H1 (cell line): ENCODE measurements around the gene NAMPT. TPM values are rescaled to one million over a fixed set of nuclear protein-coding genes. Genes with fewer than 3 reads are reported as not detected.

Source experiments
- CTCF ChIA-PET: fragments of 300-600 bp; sonication (Branson Sonifier 250); formaldehyde crosslinking; loops from one replicate; lab custom pipeline; 2021; ENCODE audit not compliant: partially characterized antibody; lab: Charles Lee
- POLR2A ChIA-PET: fragments of 300-600 bp; sonication (Branson Sonifier 250); formaldehyde crosslinking; loops from one replicate; lab custom pipeline; 2021; ENCODE audit warnings: inconsistent platforms; ENCODE audit not compliant: partially characterized antibody; lab: Charles Lee
- DNase-seq, 2 experiments: peaks; one replicate each; pipeline versions ENCODE4 v3.0.0 to v3.0.0-alpha.2; 2010 to 2022; ENCODE audit warnings: low spot score in 2 of 2, low read depth in 1 of 2, mixed read lengths in 1 of 2
- FAIRE-seq: peaks from 2 replicates; lab custom pipeline; 2011; peaks lifted over from hg19 to GRCh38; lab: Jason Lieb, UNC
- H2AFZ ChIP-seq: 2 replicates; pipeline ENCODE4 v1.8.1; 2012; ENCODE audit warnings: low read length, inconsistent platforms
- H2AK5ac ChIP-seq: 2 replicates; pipeline ENCODE4 v1.6.1; 2013; ENCODE audit warnings: low read depth, low read length
- H2BK120ac ChIP-seq: replicated peaks from 2 replicates; pipeline ENCODE3; 2013; ENCODE audit warnings: low read depth, low read length, inconsistent platforms
- H2BK12ac ChIP-seq: 2 replicates; pipeline ENCODE4 v1.6.1; 2013; ENCODE audit warnings: low read depth, low read length
- H2BK15ac ChIP-seq: 2 replicates; pipeline ENCODE4 v1.6.1; 2013; ENCODE audit warnings: low read length
- H2BK20ac ChIP-seq: 2 replicates; pipeline ENCODE4 v1.6.1; 2013; ENCODE audit warnings: low read length
- H2BK5ac ChIP-seq: 2 replicates; pipeline ENCODE4 v1.6.1; 2013; ENCODE audit warnings: low read depth, low read length
- H3K14ac ChIP-seq: 2 replicates; pipeline ENCODE4 v1.6.1; 2013; ENCODE audit warnings: inconsistent platforms; ENCODE audit not compliant: insufficient read length
- H3K18ac ChIP-seq: 2 replicates; pipeline ENCODE4 v1.6.1; 2013; ENCODE audit warnings: low read length; ENCODE audit errors: extremely low read depth
- H3K23ac ChIP-seq: 2 replicates; pipeline ENCODE4 v1.6.1; 2013; ENCODE audit warnings: inconsistent platforms; ENCODE audit not compliant: insufficient read length
- H3K23me2 ChIP-seq: 2 replicates; pipeline ENCODE4 v1.6.1; 2013; ENCODE audit warnings: low read depth, low read length
- H3K27ac ChIP-seq: 2 replicates; pipeline ENCODE4 v1.6.1; 2011; ENCODE audit warnings: low read depth, low read length, inconsistent platforms
- H3K27me3 ChIP-seq, 4 experiments: replicated peaks in 1 of 4; 1 replicate in 1 of 4; 2 replicates in 3 of 4; pipeline versions ENCODE4 v1.6.1 to v1.8.1; 2011 to 2013; ENCODE audit warnings: low read length in 3 of 4, mild to moderate bottlenecking in 3 of 4, inconsistent platforms in 2 of 4, mixed read lengths in 2 of 4, moderate library complexity in 1 of 4; ENCODE audit not compliant: control insufficient read depth in 3 of 4, insufficient read depth in 3 of 4; ENCODE audit errors: extremely low read depth in 1 of 4
- H3K36me3 ChIP-seq, 4 experiments: 2 replicates each; pipeline versions ENCODE4 v1.6.1 to v1.8.1; 2011 to 2013; ENCODE audit warnings: mild to moderate bottlenecking in 4 of 4, low read length in 3 of 4, moderate library complexity in 2 of 4, control low read depth in 1 of 4, inconsistent platforms in 1 of 4; ENCODE audit not compliant: insufficient read depth in 4 of 4, control insufficient read depth in 2 of 4
- H3K4ac ChIP-seq: replicated peaks from 2 replicates; pipeline ENCODE3; 2013; ENCODE audit warnings: low read length, low read depth, mixed read lengths, inconsistent platforms; ENCODE audit not compliant: insufficient read length
- H3K4me1 ChIP-seq, 4 experiments: replicated peaks in 1 of 4; 1 replicate in 1 of 4; 2 replicates in 3 of 4; pipeline versions ENCODE4 v1.6.1 to v1.8.1; 2011 to 2013; ENCODE audit warnings: low read length in 3 of 4, inconsistent platforms in 2 of 4, mixed read lengths in 1 of 4; ENCODE audit not compliant: insufficient read depth in 4 of 4, control insufficient read depth in 3 of 4
- H3K4me2 ChIP-seq, 2 experiments: 2 replicates each; pipeline versions ENCODE4 v1.6.1 to v1.8.1; 2011 to 2013; ENCODE audit warnings: low read depth in 2 of 2, low read length in 2 of 2, control low read depth in 1 of 2, inconsistent platforms in 1 of 2, mild to moderate bottlenecking in 1 of 2; ENCODE audit not compliant: insufficient read depth in 1 of 2
- H3K4me3 ChIP-seq, 4 experiments: fragments of 200-600, 300-600 bp in 1 of 4; sonication (generic), shearing (Covaris generic), sonication (Bioruptor Twin) in 1 of 4; 2 replicates each; pipeline versions ENCODE4 v1.5.1 to v1.8.1; 2011 to 2016; ENCODE audit warnings: low read length in 4 of 4, low read depth in 3 of 4, control low read depth in 2 of 4, inconsistent platforms in 2 of 4, mild to moderate bottlenecking in 2 of 4, mixed read lengths in 1 of 4, moderate library complexity in 1 of 4; ENCODE audit not compliant: insufficient read depth in 2 of 4; ENCODE audit errors: extremely low read depth in 1 of 4
- H3K56ac ChIP-seq: replicated peaks from 2 replicates; pipeline ENCODE3; 2013; ENCODE audit warnings: low read depth, mild to moderate bottlenecking, mixed read lengths, low read length, inconsistent platforms; ENCODE audit not compliant: insufficient read length
- H3K79me1 ChIP-seq: 2 replicates; pipeline ENCODE4 v1.6.1; 2013; ENCODE audit warnings: low read depth, low read length, control low read depth
- H3K79me2 ChIP-seq, 2 experiments: 2 replicates each; pipeline versions ENCODE4 v1.6.1 to v1.8.1; 2012 to 2013; ENCODE audit warnings: low read length in 2 of 2, mild to moderate bottlenecking in 2 of 2, inconsistent platforms in 1 of 2; ENCODE audit not compliant: insufficient read depth in 2 of 2, control insufficient read depth in 1 of 2
- H3K9ac ChIP-seq, 4 experiments: replicated peaks in 1 of 4; 1 replicate in 1 of 4; 2 replicates in 3 of 4; pipeline versions ENCODE4 v1.6.1 to v1.8.1; 2011 to 2013; ENCODE audit warnings: low read depth in 3 of 4, low read length in 3 of 4, control low read depth in 2 of 4, mild to moderate bottlenecking in 2 of 4, moderate library complexity in 2 of 4, inconsistent platforms in 1 of 4; ENCODE audit errors: extremely low read depth in 1 of 4
- H3K9me3 ChIP-seq, 2 experiments: 2 replicates each; pipeline versions ENCODE4 v1.6.1 to v1.8.1; 2012 to 2013; ENCODE audit warnings: mild to moderate bottlenecking in 2 of 2, moderate library complexity in 2 of 2, control low read depth in 1 of 2, inconsistent platforms in 1 of 2, low read depth in 1 of 2, low read length in 1 of 2, mixed read lengths in 1 of 2; ENCODE audit not compliant: insufficient read depth in 2 of 2
- H4K20me1 ChIP-seq, 2 experiments: replicated peaks in 1 of 2; 2 replicates each; pipeline versions ENCODE3 to v1.8.1; 2011 to 2013; ENCODE audit warnings: inconsistent platforms in 2 of 2, low read length in 2 of 2, mild to moderate bottlenecking in 1 of 2; ENCODE audit not compliant: insufficient read depth in 2 of 2, control insufficient read depth in 1 of 2
- H4K5ac ChIP-seq: 2 replicates; pipeline ENCODE4 v1.6.1; 2013; ENCODE audit warnings: low read length, low read depth, mixed read lengths, inconsistent platforms; ENCODE audit not compliant: insufficient read length
- H4K8ac ChIP-seq: 2 replicates; pipeline ENCODE4 v1.8.0; 2013; ENCODE audit warnings: mild to moderate bottlenecking, moderate library complexity, low read length, inconsistent platforms; ENCODE audit not compliant: insufficient read depth; ENCODE audit errors: extremely low read depth
- H4K91ac ChIP-seq: replicated peaks from 2 replicates; pipeline ENCODE3; 2013; ENCODE audit warnings: low read length, mixed read lengths, inconsistent platforms; ENCODE audit not compliant: insufficient read length
- EP300 ChIP-seq, 2 experiments: IDR thresholded peaks; 1 replicate in 1 of 2; 2 replicates in 1 of 2; pipeline ENCODE4 v1.6.1; 2011 to 2012; ENCODE audit warnings: low read depth in 2 of 2, low read length in 2 of 2, mild to moderate bottlenecking in 2 of 2, borderline replicate concordance in 1 of 2, inconsistent platforms in 1 of 2, moderate library complexity in 1 of 2
- EZH2 ChIP-seq: fragments of 200-600 bp; sonication (generic); IDR thresholded peaks from 2 replicates; pipeline ENCODE4 v1.7.1; 2012; ENCODE audit warnings: low read depth, mild to moderate bottlenecking, moderate library complexity, low read length, inconsistent platforms; ENCODE audit not compliant: severe bottlenecking
- GABPA ChIP-seq: IDR thresholded peaks from 2 replicates; pipeline ENCODE4 v1.6.1; 2011; ENCODE audit warnings: mild to moderate bottlenecking, low read length, moderate library complexity, borderline replicate concordance; ENCODE audit not compliant: insufficient read depth
- JUN ChIP-seq: IDR thresholded peaks from 2 replicates; pipeline ENCODE4 v1.6.1; 2011; ENCODE audit warnings: low read depth, mild to moderate bottlenecking, improper control_type of control experiment, low read length
- MAX ChIP-seq: IDR thresholded peaks from 2 replicates; pipeline ENCODE4 v1.6.1; 2012; ENCODE audit warnings: inconsistent platforms
- SIRT6 ChIP-seq: IDR thresholded peaks from one replicate; pipeline ENCODE4 v1.7.1; 2012; ENCODE audit warnings: low read length, inconsistent platforms
- TAF1 ChIP-seq: IDR thresholded peaks from 2 replicates; pipeline ENCODE4 v1.6.1; 2011; ENCODE audit warnings: mild to moderate bottlenecking, low read depth, low read length
- TCF12 ChIP-seq: IDR thresholded peaks from 2 replicates; pipeline ENCODE4 v1.6.1; 2011; ENCODE audit warnings: low read depth, mild to moderate bottlenecking, low read length
- TEAD4 ChIP-seq: IDR thresholded peaks from 2 replicates; pipeline ENCODE4 v1.6.1; 2012; ENCODE audit warnings: low read depth, low read length, inconsistent platforms, mixed read lengths
- polyA plus RNA-seq, 7 experiments: library from polyadenylated mRNA; depleted of rRNA in 3 of 7; stranded (reverse) in 5 of 7; unstranded in 2 of 7; fragments of >200 nt in 5 of 7; fragments of 200-250 nt in 2 of 7; gene quantifications; 1 replicate in 5 of 7; 2 replicates in 1 of 7; 4 replicates in 1 of 7; pipeline versions ENCODE4 v1.2.1 to v1.2.3, GENCODE V29; 2011 to 2013; ENCODE audit warnings: missing spikeins in 2 of 7, mixed read lengths in 2 of 7
- total RNA-seq: library from RNA; stranded (reverse); fragmentation: NEBNext Ultra II Directional; extraction: Animal tissue kit (Norgen Biotek cat#: 25700); gene quantifications from 2 replicates; pipeline ENCODE4 v1.2.1, GENCODE V29; 2021

The NAMPT gene
- total and polyA plus RNA-seq, 2 of the 8 experiments (the other 6 are each of a cell fraction or from before 2014, with no cell fraction given): 15.4 to 95.9 TPM

- Histone ChIP-seq H3K79me1 (no peaks in the 10 kb centered on the region; the same call in 1 of the 2 replicates), H3K18ac (no peak overlapping the region), H4K91ac (no peak overlapping the region), H3K4me1 (peaks cover 0 to 2% (median under 1%) of the 10 kb centered on the region in 4 experiments; a peak in 3 of 7 replicates), H4K8ac (no peak overlapping the region), H2BK12ac (no peak overlapping the region), H3K79me2 (peaks cover 10 to 78% of the 10 kb centered on the region in 2 experiments; a peak in 3 of 4 replicates), H3K14ac (no peak overlapping the region), H4K5ac (no peak overlapping the region), H4K20me1 (peaks cover 0 to 6% of the 10 kb centered on the region in 2 experiments), H3K9me3 (no peaks in the 10 kb centered on the region), H2BK20ac (no peak overlapping the region), H2AFZ (no peak overlapping the region), H2BK120ac (no peak overlapping the region), H2AK5ac (no peak overlapping the region), H3K4ac (no peak overlapping the region), H3K23ac (no peak overlapping the region), H3K56ac (no peak overlapping the region), H2BK15ac (no peak overlapping the region), H3K4me2 (no peak overlapping the region), H3K4me3 (no peak overlapping the region), H3K36me3 (peaks cover 0 to 6% (median 2%) of the 10 kb centered on the region in 4 experiments; a peak in 2 of 8 replicates), H3K27me3 (no peaks in the 10 kb centered on the region), H3K9ac (no peak overlapping the region), H2BK5ac (no peak overlapping the region), H3K23me2 (peaks cover 9% of the 10 kb centered on the region), H3K27ac (no peak overlapping the region)
- TF ChIP-seq TEAD4: no peak
- TF ChIP-seq TAF1: no peak
- TF ChIP-seq SIRT6: no peak
- TF ChIP-seq MAX: no peak
- TF ChIP-seq EP300 (IDR thresholded peaks at IDR 0.05; ENCODE audit: borderline replicate concordance in 1 of 2, low read depth in 2 of 2, low read length in 2 of 2): no peak
- TF ChIP-seq EZH2: no peak
- no peak for TF ChIP-seq TCF12
- TF ChIP-seq GABPA: no peak
- TF ChIP-seq JUN: no peak
- DNase-seq: no peak
- ChIA-PET POLR2A (no interaction called here), CTCF (interaction anchor here (0.6 to 0.7 kb wide), 2 partner anchors 305 to 686 kb away, joined by 3 read pairs; no protein-coding TSS in a partner anchor)
- no peak for FAIRE-seq
These were observed 3.7 kb downstream of the NAMPT start for GRCh38 chr7:106281127-106281526.
